Measurements from ENCODE around the gene LPIN1. TPM values are rescaled to one million over a fixed set of nuclear protein-coding genes. Genes with fewer than 3 reads are reported as not detected.

Gene LPIN1
- total and polyA plus RNA-seq, 2 of the 13 experiments (the other 11 are each of a cell fraction or from before 2014, with no cell fraction given), result 9.7 to 19.4 TPM

DNA sequence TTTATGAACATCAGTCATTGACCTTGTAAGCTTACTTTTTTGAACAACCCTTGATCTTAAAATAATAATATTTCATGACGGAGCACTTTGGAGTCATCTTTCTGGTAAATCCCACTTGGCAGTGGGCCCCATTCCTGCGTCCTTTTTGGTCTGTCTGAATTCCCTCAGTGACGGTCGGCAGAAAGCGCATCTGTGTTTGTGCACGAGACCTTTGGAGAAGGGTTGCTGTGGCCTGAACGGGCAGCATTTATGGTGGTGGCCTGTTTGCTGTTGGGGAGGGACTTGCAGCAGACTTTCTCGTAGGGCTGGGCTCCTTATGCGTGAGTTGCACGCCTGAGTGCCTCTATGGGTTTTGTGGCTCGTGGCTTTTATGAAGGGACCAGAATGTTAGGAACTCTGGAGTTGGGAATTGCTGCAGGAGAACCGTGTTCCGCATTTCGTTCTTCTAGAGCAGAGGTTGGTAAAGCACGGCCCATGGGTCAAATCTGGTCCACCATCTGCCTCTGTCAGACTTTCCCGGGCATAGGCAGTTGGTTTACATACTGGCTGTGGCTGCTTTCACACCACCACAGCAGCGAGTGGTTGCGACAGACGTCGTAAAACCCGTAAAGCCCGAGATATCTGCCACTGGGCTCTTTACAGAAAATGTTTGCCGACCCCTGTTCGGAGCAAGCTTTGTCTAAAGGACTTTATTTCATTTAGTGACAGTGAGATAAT lies 30.8 kb downstream of the LPIN1 start:
- Histone ChIP-seq H3K9ac (ENCODE audit: insufficient read depth, low read depth, low read length) (no peak overlapping the region), H3K4me3 (replicated peaks in 1 of 3; ENCODE audit: insufficient read depth in 1 of 3, low read depth in 2 of 3, low read length in 3 of 3) (no peak overlapping the region), H3K4me1 (ENCODE audit: insufficient read depth, low read length) (peaks cover 9% of the 10 kb centered on the region; the same call in 1 of the 2 replicates), H2AFZ (ENCODE audit: low read length) (no peak overlapping the region), H4K20me1 (ENCODE audit: insufficient read depth, low read length) (no peaks in the 10 kb centered on the region), H3K36me3 (replicated peaks in 1 of 2; ENCODE audit: control insufficient read depth in 1 of 2, insufficient read depth in 2 of 2, low read length in 2 of 2) (peaks cover 6 to 47% of the 10 kb centered on the region in 2 experiments; a peak in 4 of 5 replicates), H3K79me2 (ENCODE audit: insufficient read depth, low read length) (no peaks in the 10 kb centered on the region), H3K9me3 (ENCODE audit: low read length) (no peaks in the 10 kb centered on the region), H3K4me2 (ENCODE audit: low read depth, low read length) (no peak overlapping the region), H3K27ac (ENCODE audit: extremely low read length, insufficient read depth, low read length) (no peak overlapping the region), H3K27me3 (ENCODE audit: control insufficient read depth in 1 of 2, insufficient read depth in 2 of 2, low read length in 2 of 2) (no peaks in the 10 kb centered on the region)
- ChIA-PET POLR2A (no interaction called here), CTCF (ENCODE audit: low intra/inter-chr PET ratio, low total read pairs) (no interaction called here)
- no peak for ATAC-seq
- no TSS peak for BruUV-seq (replicated peaks)
- 96% methylated on average over 24 of the region's 24 CpGs for WGBS (ENCODE audit: low lambda C conversion rate)
- in situ Hi-C loops (cut with HindIII; ENCODE audit: extremely low pct_ligation_motif_present, low pct_unique_long_range_greater_than_20kb) (loop anchor here (5.0 kb wide), 1 partner anchor 35 kb away; no protein-coding TSS in a partner anchor), intact Hi-C loops (cut with micrococcal nuclease; ENCODE audit: unreplicated experiment) (no loop called here)
- no peak for FAIRE-seq
- no peak for TF ChIP-seq MTF1 (CRISPR knock-in tag; IDR thresholded peaks at IDR 0.05)
- TF ChIP-seq HOXA7 (CRISPR knock-in tag; IDR thresholded peaks at IDR 0.05), result no peak
- no peak for TF ChIP-seq ZNF567 (CRISPR knock-in tag; IDR thresholded peaks at IDR 0.05; ENCODE audit: borderline replicate concordance)
- TF ChIP-seq ZBTB21 (CRISPR knock-in tag; IDR thresholded peaks at IDR 0.05), result no peak
- TF ChIP-seq ETV6 (CRISPR knock-in tag; conservative IDR thresholded peaks at IDR 0.05), result no peak
- TF ChIP-seq ZNF431 (CRISPR knock-in tag; IDR thresholded peaks at IDR 0.05; ENCODE audit: borderline replicate concordance, low read depth), result no peak
- TF ChIP-seq ZSCAN22 (CRISPR knock-in tag; IDR thresholded peaks at IDR 0.05), result no peak
- no peak for TF ChIP-seq ZNF557 (CRISPR knock-in tag; IDR thresholded peaks at IDR 0.05)
- no peak for TF ChIP-seq ZNF83 (CRISPR knock-in tag; IDR thresholded peaks at IDR 0.05; ENCODE audit: borderline replicate concordance)
- no peak for DNase-seq (ENCODE audit: low spot score)
